OCI-LY7 (cell line): ENCODE measurements around the gene CCDC74A.
"Not testable (repeated sequence)": the region's sequence is repeated elsewhere in the genome, so short reads cannot be mapped to it uniquely, and the experiment has no call there.

Experiments
- EZH2phosphoT487 ChIP-seq: fragments of 200-600 bp; sonication (generic); IDR thresholded peaks from 2 replicates; pipeline ENCODE4 v1.6.1; 2018; ENCODE audit warnings: low read depth, borderline replicate concordance, mild to moderate bottlenecking, mixed run types, antibody characterized with exemption, low read length, moderate library complexity, mixed read lengths
- TF ChIP-seq, protein P1 (sequence below): fragments of 200-600 bp; sonication (generic); conservative IDR thresholded peaks from 2 replicates; pipeline ENCODE4 v1.5.1; 2014; ENCODE audit warnings: mild to moderate bottlenecking, antibody characterized with exemption, low read length, moderate library complexity, mixed read lengths

- TF ChIP-seq, protein P1, sequence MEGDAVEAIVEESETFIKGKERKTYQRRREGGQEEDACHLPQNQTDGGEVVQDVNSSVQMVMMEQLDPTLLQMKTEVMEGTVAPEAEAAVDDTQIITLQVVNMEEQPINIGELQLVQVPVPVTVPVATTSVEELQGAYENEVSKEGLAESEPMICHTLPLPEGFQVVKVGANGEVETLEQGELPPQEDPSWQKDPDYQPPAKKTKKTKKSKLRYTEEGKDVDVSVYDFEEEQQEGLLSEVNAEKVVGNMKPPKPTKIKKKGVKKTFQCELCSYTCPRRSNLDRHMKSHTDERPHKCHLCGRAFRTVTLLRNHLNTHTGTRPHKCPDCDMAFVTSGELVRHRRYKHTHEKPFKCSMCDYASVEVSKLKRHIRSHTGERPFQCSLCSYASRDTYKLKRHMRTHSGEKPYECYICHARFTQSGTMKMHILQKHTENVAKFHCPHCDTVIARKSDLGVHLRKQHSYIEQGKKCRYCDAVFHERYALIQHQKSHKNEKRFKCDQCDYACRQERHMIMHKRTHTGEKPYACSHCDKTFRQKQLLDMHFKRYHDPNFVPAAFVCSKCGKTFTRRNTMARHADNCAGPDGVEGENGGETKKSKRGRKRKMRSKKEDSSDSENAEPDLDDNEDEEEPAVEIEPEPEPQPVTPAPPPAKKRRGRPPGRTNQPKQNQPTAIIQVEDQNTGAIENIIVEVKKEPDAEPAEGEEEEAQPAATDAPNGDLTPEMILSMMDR = not testable (repeated sequence)
- TF ChIP-seq EZH2phosphoT487 = not testable (repeated sequence)
Measured at GRCh38 chr2:131478074-131478849, 49.4 kb upstream of the CCDC74A start.
